Activated CD4-positive, alpha-beta T cell treated with anti-CD3 and anti-CD28 coated beads, Interleukin-2, Interleukin-6, amounts not matched to agents 100 ng/mL and 50 ng/mL, durations not matched to agents 16 hours and 8 hours (primary cell): Measurements from ENCODE around the gene LHFPL6.

Experiments used
- DNase-seq: peaks from one replicate; pipeline ENCODE4 v3.0.0-alpha.2; 2020

LHFPL6 gene

DNA sequence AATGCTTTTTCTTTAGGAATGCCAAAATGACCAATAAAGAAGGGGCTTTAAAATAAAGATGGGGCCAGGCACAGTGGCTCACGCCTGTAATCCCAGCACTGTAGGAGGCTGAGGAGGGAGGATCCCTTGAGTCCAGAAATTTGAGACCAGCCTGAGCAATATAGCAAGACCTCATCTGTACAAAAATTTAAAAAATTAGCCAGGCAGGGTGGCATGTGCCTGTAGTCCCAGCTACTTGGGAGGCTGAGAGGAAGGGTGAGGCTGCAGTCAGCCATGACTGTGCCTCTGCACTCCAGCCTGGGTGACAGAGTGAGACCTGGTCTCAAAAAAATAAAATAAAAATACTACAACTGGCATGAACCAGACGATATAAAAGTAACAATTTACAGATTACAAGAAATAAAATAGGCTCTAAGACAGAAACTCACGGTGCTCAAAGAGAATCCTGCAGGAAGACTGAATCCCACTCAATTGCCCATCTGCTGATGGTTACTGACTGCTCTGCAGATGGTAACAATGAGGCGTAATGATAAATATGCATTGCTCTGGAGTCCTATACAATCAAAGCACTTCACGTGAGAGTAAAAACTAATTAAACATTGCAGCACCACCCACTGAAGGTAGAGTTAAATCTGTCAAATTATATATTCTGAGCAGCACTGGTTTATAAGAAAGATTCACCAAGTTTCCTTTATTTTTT lies 93.2 kb downstream of the LHFPL6 start:
- no peak for DNase-seq

DNA sequence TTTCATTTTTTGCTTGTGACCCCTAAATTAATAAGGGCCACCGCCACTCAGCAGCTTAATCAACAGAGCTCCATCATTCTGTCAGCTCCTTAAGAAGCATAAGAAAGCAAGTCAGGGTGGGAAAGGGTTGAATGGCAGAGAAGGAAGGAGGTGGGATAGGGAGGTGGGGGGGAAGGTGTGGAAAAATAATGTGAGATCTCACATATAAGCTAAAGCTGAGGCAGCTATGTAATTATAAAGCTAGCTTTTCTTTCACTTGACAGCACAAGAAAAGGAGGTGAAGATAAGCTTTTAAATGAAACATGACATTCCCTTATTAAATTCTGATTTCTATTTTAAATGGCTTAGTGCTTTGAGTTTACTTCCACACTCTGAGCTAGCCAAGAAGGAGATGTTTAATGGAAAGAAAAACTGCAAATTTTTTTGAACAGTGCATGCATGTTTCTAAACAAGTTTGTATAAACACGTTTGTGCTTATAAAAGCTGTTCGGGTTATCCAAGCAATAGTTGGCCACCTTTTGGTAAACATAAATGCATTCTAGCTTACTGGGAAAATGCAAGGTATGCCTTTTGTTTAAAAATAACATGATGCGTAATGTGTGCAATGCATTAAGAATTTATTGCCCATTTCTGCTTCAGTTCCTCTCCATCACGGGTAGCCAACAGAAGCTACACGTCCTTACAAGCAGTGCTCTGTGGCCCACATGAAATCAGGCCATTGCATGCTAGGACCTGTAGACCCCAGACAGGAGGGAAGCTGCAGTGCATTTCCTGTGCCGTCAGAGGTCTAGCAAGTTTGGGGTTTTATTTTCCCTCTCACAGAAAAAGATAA lies 96.2 kb downstream of the LHFPL6 start:
- DNase-seq, result no peak

DNA sequence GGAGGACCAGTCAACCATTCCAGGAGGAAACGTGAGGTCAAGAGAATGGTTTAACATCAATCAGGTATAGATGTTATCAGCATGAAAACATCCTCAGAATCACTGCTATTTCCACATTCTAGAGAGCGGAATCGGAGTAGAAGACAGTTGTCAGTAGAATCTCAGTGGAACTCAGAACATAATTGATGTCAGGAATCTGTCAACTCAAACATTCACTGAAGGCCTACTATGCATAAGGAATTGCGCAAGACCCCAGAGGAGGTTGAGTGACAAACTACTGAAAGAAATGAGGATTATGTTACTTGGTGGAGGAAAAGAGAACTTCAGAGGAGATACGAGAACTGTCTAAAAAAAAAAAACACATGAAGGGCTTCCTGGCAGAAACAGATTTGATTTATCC lies 97.8 kb downstream of the LHFPL6 start:
- DNase-seq, result no peak

DNA sequence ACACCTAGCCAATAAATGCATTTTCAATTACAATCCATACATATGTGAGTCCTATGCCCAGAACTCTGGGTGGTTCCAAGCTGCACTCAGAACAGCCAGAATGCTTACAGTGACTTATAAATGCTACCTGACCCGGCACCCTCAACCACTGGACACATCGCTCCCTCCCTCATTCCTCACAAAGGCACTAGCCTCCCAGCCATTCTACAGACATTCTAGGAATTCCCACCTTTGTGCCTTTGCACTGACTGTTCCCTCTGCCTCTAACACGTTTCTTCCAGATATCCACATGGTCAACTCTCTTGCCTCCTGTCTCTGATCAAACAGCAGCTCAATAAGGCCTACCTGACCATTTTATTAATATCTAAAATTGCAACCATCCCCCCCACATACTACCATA lies 99.9 kb downstream of the LHFPL6 start:
- DNase-seq, result no peak

DNA sequence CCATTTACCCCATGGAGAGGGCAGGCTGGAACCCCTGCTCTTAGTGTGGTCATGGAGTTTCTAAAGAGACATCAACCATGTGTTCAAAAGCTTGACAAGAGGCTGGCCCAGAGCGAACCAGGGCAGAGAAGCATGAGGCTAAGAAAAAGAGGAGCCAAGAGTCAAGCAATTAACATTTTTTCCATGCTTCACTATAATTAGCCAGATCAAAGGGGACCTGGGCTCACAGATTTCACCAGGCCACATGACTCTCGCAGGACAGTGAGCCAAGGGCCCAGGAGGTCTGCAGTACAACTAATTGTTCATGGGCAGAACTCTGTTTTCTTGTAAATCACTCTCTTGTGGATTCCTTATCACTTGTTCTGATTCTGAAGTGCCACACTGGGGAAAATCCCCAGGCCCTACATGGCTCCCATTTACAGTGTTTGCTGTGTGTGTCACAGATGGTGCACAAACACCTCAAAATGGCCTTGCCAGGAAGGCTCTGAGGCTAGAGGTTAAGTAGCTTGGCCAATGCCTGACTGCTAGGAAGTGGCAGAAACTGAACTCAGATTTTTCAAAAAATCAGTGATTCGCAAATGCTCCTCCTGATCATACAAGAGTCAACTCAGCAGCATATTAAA lies 101.2 kb downstream of the LHFPL6 start:
- DNase-seq, result no peak

DNA sequence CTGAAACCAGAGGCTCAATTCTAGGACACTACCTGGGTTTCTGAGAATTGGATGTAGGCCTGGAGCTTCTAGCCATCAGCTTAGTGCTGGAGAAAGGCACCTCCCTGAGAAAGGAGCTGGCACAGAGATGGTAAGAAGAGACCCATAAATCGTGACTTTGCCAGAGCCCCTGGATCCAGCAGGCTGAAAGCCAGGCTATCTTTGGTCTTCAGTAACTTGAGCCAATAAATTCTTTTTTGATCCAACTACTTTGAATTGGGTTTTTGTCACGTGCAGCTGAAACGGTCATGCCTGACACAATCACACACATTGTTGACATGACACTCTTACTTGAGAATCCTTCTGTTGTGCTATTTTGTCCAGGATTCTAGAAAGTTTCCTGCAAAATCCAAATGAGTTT lies 103.4 kb downstream of the LHFPL6 start:
- no peak for DNase-seq

DNA sequence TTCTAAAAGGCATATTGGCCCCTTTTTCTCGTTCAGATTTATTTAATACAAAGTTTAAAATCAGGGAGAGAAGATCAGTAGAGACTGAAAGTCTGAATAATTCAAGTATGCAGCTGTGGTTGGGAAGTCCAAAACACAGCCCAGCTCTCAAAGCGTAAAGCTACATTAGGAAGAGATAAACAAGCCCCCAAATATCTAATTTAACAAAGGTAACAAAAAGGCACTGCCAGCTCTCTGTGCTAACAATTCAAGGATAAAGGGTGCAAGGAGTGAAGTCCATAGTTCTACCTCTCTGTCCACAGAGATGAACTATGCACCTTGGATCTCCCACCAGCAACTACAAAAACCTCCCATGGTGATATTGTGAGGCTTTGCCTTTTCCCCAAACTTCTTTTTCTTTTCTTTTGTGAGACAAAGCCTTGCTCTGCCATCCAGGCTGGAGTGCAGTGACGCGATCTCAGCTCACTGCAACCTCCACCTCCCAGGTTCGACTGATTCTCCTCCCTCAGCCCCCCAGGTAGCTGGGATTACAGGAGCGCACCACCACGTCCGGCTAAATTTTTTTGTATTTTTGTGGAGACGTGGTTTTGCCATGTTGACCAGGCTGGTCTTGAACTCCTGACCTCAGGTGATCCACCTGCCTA lies 104.4 kb downstream of the LHFPL6 start:
- no peak for DNase-seq

DNA sequence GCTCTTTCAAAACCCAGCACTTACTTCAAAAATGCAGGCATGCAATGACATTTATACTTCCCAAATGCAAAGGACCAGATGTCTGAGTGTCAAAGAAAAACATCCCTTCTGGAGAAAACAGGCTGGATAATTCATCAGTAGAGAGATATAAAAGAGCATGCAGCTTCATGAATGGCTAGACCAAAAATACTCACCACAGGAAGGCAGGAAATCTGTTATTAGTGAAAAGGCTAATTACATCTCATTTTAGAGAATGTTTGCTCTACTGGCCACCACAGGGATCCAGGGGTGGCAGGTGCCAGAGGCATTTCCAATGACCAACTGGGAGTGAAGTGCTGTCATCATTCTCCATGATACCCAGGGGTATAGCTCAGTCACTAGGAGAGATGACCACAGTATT lies 106.5 kb downstream of the LHFPL6 start:
- DNase-seq, result no peak

DNA sequence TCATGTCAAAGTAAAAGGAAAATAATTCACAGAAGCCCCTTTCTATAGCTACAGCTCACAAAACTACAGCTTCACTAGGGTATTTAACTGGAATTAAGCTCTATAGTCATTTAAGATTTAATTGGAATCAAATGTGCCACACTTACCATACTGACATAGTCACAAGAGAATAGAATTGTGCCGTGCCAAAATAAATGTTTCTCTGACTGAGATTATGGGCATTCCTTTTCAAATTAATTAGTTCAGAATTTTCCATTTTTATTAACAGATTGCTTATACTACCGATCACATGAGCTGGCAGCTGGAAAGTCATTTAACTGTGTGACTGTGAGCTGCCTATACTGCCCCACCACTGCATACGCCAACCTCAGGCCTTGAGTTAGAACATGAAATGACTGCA lies 108.4 kb downstream of the LHFPL6 start:
- DNase-seq, result no peak

DNA sequence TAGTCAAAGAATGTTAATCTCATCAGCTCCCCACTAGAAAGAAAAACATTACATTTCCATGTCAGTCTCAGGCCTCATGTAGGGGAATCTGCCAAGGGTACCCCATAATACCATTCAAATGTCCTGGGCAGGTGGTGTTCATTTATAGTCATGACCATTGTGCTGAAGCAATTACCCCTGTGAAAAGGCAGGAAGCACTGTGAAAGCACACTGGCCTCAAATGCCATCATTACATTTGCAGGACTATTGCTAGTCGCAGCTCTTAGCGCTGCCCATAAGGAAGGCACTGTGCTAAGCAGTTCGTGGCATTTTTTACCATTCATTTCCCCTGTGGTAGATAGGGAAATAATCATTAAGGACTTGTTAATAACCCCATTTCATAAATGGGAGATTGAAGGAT lies 109.0 kb downstream of the LHFPL6 start:
- no peak for DNase-seq

DNA sequence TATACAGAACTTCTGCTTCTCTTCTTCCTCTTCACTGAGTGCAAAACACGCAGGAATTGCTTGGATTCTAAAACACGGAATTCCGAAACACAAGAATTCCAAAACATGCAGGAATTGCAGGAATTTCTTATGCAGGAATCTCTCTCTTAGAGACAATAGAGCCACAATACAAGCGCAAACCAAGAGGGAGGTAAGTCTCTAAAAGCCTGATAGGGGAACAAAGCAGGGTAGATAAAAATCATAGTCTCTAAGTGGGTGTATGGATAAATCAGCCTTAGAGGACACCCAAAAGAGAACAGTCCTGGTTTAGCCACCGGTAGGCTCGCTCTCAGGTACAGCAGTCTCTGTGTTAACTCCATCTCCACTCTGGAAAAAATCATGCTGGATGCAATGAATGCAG lies 112.9 kb downstream of the LHFPL6 start:
- no peak for DNase-seq

DNA sequence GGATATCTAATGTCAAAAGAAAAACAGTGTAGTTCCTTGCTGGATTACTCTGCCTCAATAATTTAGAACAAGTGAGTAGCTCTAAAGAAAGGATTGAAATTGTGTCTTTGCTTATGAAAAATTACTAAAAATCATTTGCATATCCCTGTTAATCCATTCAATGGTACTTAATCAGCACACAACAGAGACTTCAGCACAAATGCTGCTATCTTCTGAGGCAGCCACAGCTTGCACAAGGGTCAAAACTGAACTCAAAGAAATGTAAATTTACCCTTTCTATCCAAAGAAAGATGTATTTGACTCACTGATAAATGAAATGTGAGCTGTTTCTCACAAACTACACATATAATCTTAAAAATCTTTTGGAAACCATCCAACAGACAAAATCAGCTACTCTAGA lies 116.2 kb downstream of the LHFPL6 start:
- DNase-seq, result no peak

DNA sequence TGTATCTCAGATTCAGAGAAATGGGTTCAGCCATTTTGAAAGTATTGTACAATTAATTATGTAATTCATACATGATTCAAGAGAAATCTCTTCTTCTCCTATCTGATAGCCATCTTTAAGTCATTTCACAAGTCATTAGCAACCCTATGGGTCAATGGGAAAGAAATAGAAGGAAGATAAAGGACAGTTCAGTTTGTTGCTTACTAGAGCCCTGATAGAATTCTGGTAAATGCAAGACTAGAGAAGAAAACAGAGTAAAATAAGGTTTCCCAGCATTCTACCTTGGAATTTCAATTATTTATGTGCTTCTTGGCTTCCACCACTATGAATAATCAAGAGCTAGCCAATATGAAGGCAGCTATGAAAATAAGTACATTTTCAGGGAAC lies 117.7 kb downstream of the LHFPL6 start:
- DNase-seq, result no peak

DNA sequence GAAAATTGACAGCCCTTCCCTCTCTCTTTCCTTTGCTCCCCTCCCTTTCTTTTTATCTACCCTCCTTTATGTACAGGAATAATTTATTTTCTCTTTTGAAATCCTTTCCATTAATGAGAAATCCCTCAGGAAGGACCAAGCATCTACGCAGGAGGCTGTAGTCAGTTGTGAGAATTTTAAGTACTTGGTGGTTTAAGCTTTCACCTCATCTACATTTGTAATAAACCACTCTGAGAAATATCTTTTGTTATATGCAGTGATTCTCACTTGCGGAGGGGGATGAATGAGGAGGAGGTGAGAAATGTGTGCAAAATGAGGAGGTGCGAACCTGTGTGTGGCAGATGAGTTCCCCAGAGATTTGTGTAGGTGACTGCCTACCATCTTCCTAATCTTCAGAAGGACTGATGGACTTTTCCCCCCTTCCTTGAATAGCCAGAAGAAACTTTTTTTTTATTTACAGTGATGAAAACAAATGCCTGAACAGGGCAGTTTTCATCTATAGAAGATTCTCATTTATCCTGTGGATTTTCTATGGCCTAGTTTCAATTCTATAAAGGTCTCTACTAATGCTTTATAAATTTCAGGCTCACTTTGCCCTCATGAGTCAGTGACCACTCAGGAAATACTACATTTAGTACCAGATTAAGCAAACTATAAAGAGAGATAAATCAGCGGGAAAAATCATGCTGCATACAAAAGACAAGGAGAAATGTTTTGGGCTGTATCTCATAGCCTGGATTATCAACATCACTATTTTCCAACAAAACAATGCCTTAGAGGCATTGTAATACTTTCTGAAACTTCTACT lies 118.3 kb downstream of the LHFPL6 start:
- no peak for DNase-seq

DNA sequence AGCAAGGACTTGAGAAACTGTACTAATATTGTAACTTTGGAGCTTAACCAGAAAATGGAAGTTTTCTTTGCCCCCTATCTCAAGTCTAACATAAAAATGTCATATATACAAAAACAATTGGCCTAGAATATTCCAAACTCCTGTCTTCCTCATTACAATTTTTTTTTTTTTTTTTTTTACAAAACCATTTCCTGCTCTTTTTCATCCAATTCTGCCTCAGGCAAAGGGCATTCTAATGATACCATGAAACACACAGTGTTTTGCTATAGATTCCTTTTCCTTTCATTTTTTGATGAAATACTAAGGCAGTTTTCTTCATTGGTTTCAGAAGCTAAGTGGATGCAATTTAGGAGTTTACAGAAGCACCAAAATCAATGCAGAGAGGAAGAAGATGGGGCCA lies 119.7 kb downstream of the LHFPL6 start:
- DNase-seq, result no peak

DNA sequence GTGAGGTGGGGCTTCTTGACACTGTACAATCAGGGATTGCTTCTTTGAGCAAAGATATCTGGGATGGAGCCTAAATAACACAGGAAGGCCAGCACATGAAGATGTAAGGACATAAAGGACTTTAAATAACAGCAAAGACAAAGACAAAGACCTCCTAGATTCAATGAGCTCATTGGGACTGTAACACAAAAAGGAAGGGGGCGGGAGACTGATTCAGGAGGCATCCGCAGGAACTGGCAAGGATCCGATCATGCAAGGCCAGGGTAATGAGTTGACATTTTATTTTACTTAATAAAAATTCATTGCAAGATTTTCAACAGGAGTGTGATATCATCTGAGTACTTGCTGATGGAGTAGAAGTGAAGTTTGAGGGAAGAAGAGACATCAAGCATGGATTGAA lies 121.5 kb downstream of the LHFPL6 start:
- no peak for DNase-seq

DNA sequence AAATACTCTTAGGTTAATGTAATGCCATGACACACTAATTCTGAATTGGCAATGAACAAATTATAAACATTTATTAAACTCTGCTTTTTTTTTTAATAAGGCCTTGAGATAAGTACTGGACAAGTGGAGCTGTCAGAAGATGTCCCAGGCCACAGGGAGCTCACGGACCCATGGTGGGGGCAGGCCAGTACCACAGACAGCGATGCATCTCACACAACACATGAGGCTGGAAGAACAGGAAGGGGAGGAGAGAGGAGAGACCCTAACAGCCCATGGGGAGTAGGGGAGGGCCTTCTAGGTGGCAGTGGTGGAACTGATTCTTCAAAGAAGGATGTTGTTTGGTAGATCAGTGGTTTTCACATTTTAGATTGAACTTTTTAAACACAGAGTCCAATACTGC lies 128.4 kb downstream of the LHFPL6 start:
- DNase-seq, result no peak

DNA sequence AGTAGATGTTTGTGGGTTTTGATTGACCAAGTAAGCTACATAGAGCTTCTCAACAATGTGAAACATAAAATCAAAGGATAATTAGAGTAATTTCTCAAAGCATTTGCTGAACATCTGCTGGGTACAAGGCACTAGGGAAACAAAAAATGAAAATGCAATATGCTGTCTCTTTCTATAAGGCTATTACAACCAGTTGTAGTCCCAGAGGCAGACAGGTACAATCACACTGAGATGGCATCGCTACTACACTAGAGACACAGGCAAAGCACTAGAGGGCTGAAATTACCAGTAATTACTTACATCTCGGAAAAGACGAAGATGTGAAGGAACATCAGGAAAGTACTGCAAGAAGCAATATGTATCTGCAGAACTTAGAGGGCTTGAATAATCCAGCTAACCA lies 133.3 kb downstream of the LHFPL6 start:
- no peak for DNase-seq

DNA sequence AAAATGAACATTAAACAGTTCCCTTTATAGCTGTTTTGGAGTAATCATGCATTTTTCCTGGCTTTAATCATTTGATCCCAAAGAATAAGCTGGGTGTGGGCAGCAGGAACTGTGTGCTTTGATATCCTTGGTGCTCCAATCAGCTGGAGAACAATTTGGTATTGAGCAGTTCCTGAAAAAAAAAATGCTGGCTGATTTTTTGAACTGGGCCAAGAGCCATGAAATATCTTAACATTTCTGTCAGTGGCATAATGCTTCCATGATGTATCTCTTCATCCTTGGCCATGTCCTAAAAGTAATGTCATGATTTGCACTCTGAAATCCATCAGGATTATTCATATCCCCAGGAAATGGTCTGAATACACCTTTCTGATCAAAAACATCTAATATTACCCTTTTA lies 134.7 kb downstream of the LHFPL6 start:
- no peak for DNase-seq

DNA sequence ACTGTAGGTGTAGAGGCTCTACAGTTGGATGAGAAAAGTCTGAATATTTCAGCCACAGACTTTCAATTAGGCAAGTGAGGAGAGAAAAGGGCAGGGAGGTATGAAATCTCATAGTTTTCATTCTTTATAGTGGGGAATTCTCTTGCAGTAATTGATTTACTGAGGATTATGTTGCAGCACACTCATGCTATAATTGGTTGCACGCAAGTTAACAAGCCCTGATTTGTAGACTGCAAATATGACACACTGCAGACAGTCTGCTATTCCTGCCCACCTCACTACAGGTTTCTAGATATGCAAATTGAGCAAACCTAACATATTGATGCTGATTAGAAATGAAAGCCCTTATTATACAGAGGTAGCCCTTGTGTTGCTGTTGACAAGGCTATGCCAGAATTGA lies 139.4 kb downstream of the LHFPL6 start:
- DNase-seq, result no peak

DNA sequence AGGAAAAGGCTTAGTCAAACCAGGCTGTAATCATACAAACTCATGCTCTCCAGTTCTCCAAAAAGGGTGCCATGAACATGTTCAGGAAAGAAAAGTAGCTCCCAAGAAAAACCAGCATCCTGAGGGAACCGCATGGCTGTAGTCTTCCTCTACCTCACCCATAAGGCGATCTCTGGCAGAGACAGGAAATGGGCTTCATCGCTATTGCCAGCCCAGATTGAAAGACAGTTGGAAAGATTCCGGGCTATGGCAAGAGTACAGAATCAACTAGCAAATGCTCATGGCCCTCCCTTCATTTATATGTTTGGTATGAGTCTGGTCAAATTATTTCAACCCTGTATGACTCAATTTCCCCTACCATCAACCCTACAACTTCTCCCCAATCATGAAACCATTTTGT lies 140.1 kb downstream of the LHFPL6 start:
- no peak for DNase-seq

DNA sequence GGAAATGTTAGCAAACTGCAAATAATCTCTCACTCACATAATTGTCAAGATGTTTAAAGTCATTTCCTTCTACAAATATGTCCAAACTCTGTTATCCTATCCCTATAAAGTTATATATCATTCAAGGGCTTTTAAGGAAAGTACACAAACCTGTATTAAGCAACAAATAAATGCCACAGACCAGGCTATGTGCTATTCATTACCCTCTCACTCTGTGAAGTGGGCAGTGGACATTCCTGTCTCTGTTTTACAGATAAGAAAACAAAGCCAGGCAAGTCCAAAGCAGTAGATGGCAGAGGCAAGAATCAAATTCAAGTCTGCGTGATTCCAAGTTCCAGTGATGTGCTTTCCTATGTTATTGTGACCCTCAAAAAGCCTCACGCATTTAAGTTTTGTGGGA lies 140.6 kb downstream of the LHFPL6 start:
- no peak for DNase-seq

DNA sequence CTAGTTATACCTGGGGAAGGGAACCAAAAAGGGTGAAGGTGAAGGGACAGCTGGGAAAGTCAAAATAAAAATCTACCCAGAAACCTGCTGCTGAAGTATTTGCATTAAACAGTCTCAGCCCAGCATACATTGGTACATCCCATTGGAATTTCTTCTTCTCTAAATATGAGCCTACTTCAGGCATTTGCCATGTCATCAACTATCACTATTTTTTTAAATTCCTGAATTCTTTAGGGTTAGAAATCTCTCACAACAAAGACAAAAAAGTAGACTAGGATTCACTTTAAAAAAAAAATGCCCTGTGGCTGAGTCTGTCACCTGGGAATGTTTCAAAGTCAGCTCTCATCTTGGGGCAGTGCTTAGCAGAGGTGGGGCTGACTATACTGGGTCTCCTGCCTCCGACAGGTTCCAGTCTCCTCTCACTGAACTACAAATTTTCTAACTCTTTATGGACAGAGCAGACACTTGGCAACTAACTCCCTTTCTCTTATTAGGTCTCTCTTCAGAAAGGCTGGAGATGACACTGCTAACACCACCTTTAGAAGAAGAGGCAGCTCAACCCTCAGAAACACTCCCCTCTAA lies 141.2 kb downstream of the LHFPL6 start:
- DNase-seq, result no peak
